GM23338 (cell line): Measurements from ENCODE around the gene PTBP2. TPM values are rescaled to one million over a fixed set of nuclear protein-coding genes. Genes with fewer than 3 reads are reported as not detected.

Source experiments
- ATAC-seq: fragments of 200-7000 bp; cut with Tn5 transposase; 3 replicates; pipeline ENCODE4 v1.9.1; 2020
- DNase-seq: peaks from one replicate; pipeline ENCODE4 v3.0.0-alpha.2; 2015; ENCODE audit warnings: low spot score
- H2AFZ ChIP-seq: fragments of 200-600 bp; sonication (generic); 2 replicates; pipeline ENCODE4 v1.8.0; 2016; ENCODE audit warnings: antibody characterized with exemption, mild to moderate bottlenecking, moderate library complexity
- H3F3A ChIP-seq: fragments of 200-600 bp; sonication (generic); replicated peaks from 2 replicates; pipeline ENCODE4 v1.8.0; 2017; ENCODE audit warnings: antibody characterized with exemption, mixed run types, low read depth
- H3K27ac ChIP-seq: fragments of 200-600 bp; sonication (generic); 2 replicates; pipeline ENCODE4 v1.6.1; 2016; ENCODE audit warnings: low read depth
- H3K27me3 ChIP-seq: fragments of 200-600 bp; sonication (generic); 2 replicates; pipeline ENCODE4 v1.8.0; 2016; ENCODE audit warnings: mild to moderate bottlenecking, mixed run types, moderate library complexity; ENCODE audit not compliant: insufficient read depth
- H3K36me3 ChIP-seq: fragments of 200-600 bp; sonication (generic); 2 replicates; pipeline ENCODE4 v1.8.0; 2016; ENCODE audit warnings: mild to moderate bottlenecking; ENCODE audit not compliant: insufficient read depth
- H3K4me1 ChIP-seq: fragments of 200-600 bp; sonication (generic); 2 replicates; pipeline ENCODE4 v1.8.0; 2016; ENCODE audit warnings: mild to moderate bottlenecking, moderate library complexity; ENCODE audit not compliant: insufficient read depth
- H3K4me2 ChIP-seq: fragments of 200-600 bp; sonication (generic); 2 replicates; pipeline ENCODE4 v1.7.1; 2017; ENCODE audit warnings: mixed run types
- H3K4me3 ChIP-seq: fragments of 200-600 bp; sonication (generic); 2 replicates; pipeline ENCODE4 v1.6.1; 2016; ENCODE audit warnings: mixed run types
- H3K79me2 ChIP-seq: fragments of 200-600 bp; sonication (generic); replicated peaks from 2 replicates; pipeline ENCODE4 v1.8.0; 2017; ENCODE audit warnings: mild to moderate bottlenecking; ENCODE audit not compliant: insufficient read depth
- H3K9me2 ChIP-seq: fragments of 200-600 bp; sonication (generic); 2 replicates; pipeline ENCODE4 v1.8.0; 2017; ENCODE audit not compliant: insufficient read depth
- H4K20me1 ChIP-seq: fragments of 200-600 bp; sonication (generic); replicated peaks from 2 replicates; pipeline ENCODE4 v1.8.0; 2017; ENCODE audit warnings: mild to moderate bottlenecking; ENCODE audit not compliant: insufficient read depth
- H3K27ac Mint-ChIP-seq: 2 replicates; pipeline ENCODE4 v1.8.0; 2020; ENCODE audit warnings: inconsistent platforms, mild to moderate bottlenecking, moderate library complexity, mixed read lengths
- H3K27me3 Mint-ChIP-seq: 3 replicates; pipeline ENCODE4 v1.8.0; 2022; ENCODE audit warnings: low read depth, mild to moderate bottlenecking, moderate library complexity, mixed read lengths, inconsistent platforms; ENCODE audit not compliant: insufficient read depth, poor library complexity
- H3K36me3 Mint-ChIP-seq: 3 replicates; pipeline ENCODE4 v1.8.0; 2021; ENCODE audit warnings: low read depth, mild to moderate bottlenecking, inconsistent platforms, moderate library complexity, mixed read lengths
- H3K4me1 Mint-ChIP-seq: 3 replicates; pipeline ENCODE4 v1.8.0; 2020; ENCODE audit warnings: mild to moderate bottlenecking, inconsistent platforms, mixed read lengths
- H3K4me3 Mint-ChIP-seq: 3 replicates; pipeline ENCODE4 v1.8.0; 2021; ENCODE audit warnings: moderate library complexity, mild to moderate bottlenecking, inconsistent platforms, mixed read lengths
- H3K9me3 Mint-ChIP-seq: 3 replicates; pipeline ENCODE4 v1.8.0; 2020; ENCODE audit warnings: moderate library complexity, mild to moderate bottlenecking, inconsistent platforms, mixed read lengths
- CTCF ChIP-seq, 2 experiments: fragments of 200-600 bp in 1 of 2; sonication (generic) in 1 of 2; conservative IDR thresholded peaks; 2 replicates each; pipeline versions ENCODE4 v1.5.1 to v1.6.1; 2016 to 2017; ENCODE audit warnings: antibody characterized with exemption in 2 of 2, low read depth in 2 of 2, mild to moderate bottlenecking in 2 of 2, moderate library complexity in 1 of 2
- ETS1 ChIP-seq: IDR thresholded peaks from 2 replicates; pipeline ENCODE4 v1.6.1; 2016; ENCODE audit warnings: antibody characterized with exemption
- EZH2 ChIP-seq: fragments of 200-600 bp; sonication (generic); IDR thresholded peaks from one replicate; pipeline ENCODE4 v1.8.0; 2017; ENCODE audit warnings: antibody characterized with exemption, mild to moderate bottlenecking, low read depth; ENCODE audit not compliant: unreplicated experiment
- EZH2phosphoT487 ChIP-seq: fragments of 200-600 bp; sonication (generic); IDR thresholded peaks from one replicate; pipeline ENCODE4 v1.8.1; 2018; ENCODE audit warnings: antibody characterized with exemption; ENCODE audit not compliant: unreplicated experiment
- JUNB ChIP-seq: IDR thresholded peaks from one replicate; pipeline ENCODE4 v1.6.1; 2016; ENCODE audit warnings: antibody characterized with exemption; ENCODE audit not compliant: unreplicated experiment
- NANOG ChIP-seq: IDR thresholded peaks from 2 replicates; pipeline ENCODE4 v1.6.1; 2016; ENCODE audit warnings: antibody characterized with exemption, borderline replicate concordance
- POLR2AphosphoS5 ChIP-seq: IDR thresholded peaks from 2 replicates; pipeline ENCODE4 v1.6.1; 2016; ENCODE audit warnings: antibody characterized with exemption, low read depth
- STAT1 ChIP-seq: IDR thresholded peaks from one replicate; pipeline ENCODE4 v1.6.1; 2016; ENCODE audit warnings: antibody characterized with exemption; ENCODE audit not compliant: unreplicated experiment
- ZNF114 ChIP-seq: fragments of 250-450 bp; sonication (Bioruptor Pico); IDR thresholded peaks from 2 replicates; pipeline ENCODE4 v1.5.0; 2020; ENCODE audit warnings: mild to moderate bottlenecking, moderate library complexity
- ZNF462 ChIP-seq: fragments of 250-450 bp; sonication (Bioruptor Pico); IDR thresholded peaks from 2 replicates; pipeline ENCODE4 v1.5.0; 2020; ENCODE audit warnings: mild to moderate bottlenecking, moderate library complexity
- polyA plus RNA-seq: library from polyadenylated mRNA; unstranded; fragments of >200 nt; fragmentation: Nextera tagmentation; extraction: Ambion mirVana; gene quantifications from 2 replicates; pipeline ENCODE4 v1.2.1, GENCODE V29; 2016
- total RNA-seq: library from RNA; depleted of rRNA; stranded (reverse); fragments of >200 nt; shearing (Covaris generic); gene quantifications from 2 replicates; pipeline ENCODE4 v1.2.3, GENCODE V29; 2014

Gene PTBP2
- total and polyA plus RNA-seq, 2 experiments from 2014 or later = 50.2 to 108 TPM

GRCh38 chr1:96688767-96689166 lies 32.8 kb upstream of the PTBP2 start (continued):
- TF ChIP-seq ZNF462 (CRISPR knock-in tag) = no peak

- Histone ChIP-seq H3K27me3 (no peaks in the 10 kb centered on the region), H3K79me2 (no peaks in the 10 kb centered on the region), H3F3A (no peaks in the 10 kb centered on the region), H3K36me3 (no peaks in the 10 kb centered on the region), H3K27ac (no peak overlapping the region), H3K4me1 (no peaks in the 10 kb centered on the region), H3K4me3 (no peak overlapping the region), H3K4me2 (no peak overlapping the region), H2AFZ (no peak overlapping the region), H3K9me2 (no peaks in the 10 kb centered on the region; the same call in 1 of the 2 replicates), H4K20me1 (no peaks in the 10 kb centered on the region)
- Mint-ChIP-seq H3K27me3 (no peaks in the 10 kb centered on the region), H3K27ac (no peak overlapping the region), H3K36me3 (no peaks in the 10 kb centered on the region), H3K4me1 (no peaks in the 10 kb centered on the region), H3K9me3 (no peaks in the 10 kb centered on the region; the same call in 2 of the 3 replicates), H3K4me3 (no peak overlapping the region)
- no peak for DNase-seq
- ATAC-seq = no peak
- TF ChIP-seq EZH2 (no peak), NANOG (no peak), CTCF (conservative IDR thresholded peaks at IDR 0.05; ENCODE audit: low read depth in 2 of 2) (no peak), JUNB (no peak), POLR2AphosphoS5 (no peak), STAT1 (no peak), ZNF114 (CRISPR knock-in tag) (no peak), ETS1 (no peak), EZH2phosphoT487 (no peak)
Observed at GRCh38 chr1:96695954-96696353, 25.6 kb upstream of the PTBP2 start.
